Measurements from ENCODE around the gene LEKR1.

LEKR1 gene

DNA sequence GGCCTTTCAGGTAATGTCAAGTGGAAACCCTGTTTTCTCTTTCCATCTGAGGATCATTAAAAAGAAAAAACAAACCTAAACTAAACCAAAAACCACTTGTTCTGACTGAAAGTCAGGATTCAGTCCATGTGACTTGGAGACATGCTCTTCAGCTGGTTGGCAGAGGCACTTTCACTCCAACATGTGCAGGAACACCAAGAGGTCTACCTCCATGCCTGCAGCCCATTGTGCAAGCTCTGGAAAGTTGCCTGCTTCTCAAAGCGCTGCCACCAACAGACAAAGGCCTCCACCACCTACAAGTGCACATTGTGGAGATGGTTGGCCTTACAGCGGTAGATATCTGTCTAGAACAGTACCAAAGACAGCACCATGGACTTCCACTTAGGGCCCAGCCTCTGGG is 161.8 kb downstream of the LEKR1 start:
- DNase-seq = no peak

DNA sequence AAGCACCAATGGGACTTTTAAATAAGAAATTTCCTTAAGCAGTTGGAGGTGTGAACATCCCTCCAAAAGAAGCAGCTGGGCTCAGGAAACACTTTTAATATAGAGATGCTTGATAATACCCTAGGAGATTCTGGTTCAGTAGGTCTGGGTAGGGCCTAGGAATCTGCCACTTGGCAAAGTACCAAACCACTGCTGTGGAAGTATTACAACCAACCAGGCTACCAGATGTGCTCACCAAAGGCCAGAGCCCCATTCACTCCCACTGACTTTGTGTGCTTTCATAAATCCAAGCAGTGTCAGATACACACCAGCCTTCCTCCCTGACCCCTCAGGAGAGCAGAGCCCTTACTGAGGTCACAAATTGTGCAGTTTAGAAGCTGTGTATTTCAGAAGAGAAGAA is 171.2 kb downstream of the LEKR1 start:
- no peak for DNase-seq

GRCh38 chr3:157001221-157001957 is 175.2 kb downstream of the LEKR1 start:
- no peak for DNase-seq

- no peak for DNase-seq
Observed at GRCh38 chr3:157021679-157022078, 195.5 kb downstream of the LEKR1 start.

DNA sequence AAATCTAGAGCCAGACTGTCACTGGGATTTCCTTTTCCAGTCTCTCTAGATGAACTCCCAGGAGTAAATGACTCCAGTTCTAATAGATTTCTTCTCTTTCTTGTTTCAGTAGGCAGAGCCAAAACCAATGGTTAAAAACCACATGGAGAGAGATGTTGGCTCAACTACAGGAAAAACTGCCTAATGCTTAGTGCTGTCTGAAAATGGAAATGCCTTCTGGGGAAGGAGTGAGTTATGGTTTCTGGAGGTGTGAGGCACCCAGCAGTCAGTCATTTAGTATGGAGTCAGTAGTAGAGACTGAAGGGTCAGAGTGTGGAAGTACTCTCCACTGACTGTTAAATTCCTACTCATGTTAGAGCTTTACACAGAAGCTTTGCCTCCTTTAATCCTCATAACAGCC is 197.1 kb downstream of the LEKR1 start:
- peak in 1 of 2 experiments; percentile 53 for DNase-seq

DNA sequence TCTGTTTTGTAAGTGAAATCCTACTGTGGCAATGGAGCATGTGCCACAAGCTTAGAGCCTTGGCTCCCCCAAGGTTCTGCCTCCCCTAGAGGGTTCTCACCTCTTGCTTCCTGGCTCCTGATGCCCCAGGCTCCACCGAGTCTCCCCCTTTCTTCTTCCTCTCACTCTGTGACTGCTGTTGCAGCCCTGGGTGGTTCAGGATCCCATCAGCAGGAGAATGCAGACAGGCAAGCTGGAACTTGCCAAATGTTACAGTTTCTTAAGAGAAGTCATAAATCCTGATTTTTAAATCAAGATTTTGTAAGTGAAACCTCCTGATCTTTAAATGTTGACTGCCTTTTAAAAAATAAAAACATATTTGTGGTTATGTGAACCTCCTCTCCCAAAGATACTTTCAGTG is 199.9 kb downstream of the LEKR1 start:
- no peak for DNase-seq

GRCh38 chr3:157027861-157028745 is 201.9 kb downstream of the LEKR1 start:
- DNase-seq = no peak

DNA sequence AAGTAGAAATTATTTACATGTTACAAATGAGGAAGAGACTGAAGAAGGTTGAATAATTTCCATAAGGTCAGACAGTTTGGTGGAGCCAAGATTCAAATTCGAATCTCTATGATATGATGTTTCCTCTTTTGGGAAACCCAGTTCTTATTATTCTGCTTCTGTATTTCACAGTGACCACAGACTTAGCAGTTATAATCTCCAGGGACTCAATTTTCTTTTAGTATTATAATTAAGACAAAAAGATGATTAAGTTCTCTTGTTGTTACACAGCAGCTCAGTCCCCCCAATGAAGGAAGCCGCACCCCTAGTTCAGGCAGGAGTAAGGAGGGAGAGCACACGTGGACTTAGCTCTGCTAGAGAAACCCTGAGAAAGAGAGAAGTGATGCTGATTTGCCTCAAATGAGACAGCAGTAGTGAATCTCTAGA is 203.2 kb downstream of the LEKR1 start:
- DNase-seq = no peak

GRCh38 chr3:157030712-157031111 is 204.6 kb downstream of the LEKR1 start:
- no peak for DNase-seq

GRCh38 chr3:157033001-157033400 is 206.8 kb downstream of the LEKR1 start:
- no peak for DNase-seq

GRCh38 chr3:157040456-157040855 is 214.3 kb downstream of the LEKR1 start:
- no peak for DNase-seq

DNA sequence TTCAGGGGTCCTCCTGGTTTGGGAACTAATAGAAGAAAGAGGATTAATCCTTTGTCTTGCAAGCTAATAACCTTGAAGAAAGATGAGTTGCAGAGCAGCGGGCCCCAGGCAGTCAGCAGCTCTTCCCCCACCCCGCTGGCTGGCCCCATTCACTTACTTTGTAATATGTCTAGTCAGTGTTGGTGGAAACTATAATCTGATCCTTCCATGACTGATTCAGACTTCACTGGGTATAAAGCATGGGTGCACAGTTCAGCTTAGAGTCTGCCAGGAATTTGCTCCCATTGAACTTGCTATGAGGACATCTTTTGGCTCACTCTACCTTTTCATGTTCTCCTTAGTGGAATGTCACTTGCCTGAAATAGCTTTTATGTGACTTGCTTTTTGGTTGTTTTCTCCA is 216.1 kb downstream of the LEKR1 start:
- no peak for DNase-seq

DNA sequence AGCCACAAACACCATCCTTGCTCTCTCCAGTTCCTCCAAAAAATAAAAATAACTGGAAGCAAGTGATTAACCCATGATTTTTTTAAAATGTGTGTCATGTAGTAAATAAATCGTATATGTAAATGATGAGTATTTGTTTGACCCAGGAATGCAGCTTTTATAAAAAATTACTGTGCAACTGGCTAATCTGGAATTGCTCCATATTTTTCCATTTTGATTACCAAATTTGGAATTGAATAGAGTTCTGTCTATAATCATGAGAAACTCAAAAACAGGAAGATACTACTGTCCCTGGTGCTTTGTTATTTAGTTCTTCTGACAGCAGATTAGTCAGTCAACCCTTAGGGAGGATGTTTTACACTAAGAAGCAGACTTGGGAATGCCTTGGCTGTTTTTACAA is 217.6 kb downstream of the LEKR1 start:
- DNase-seq = no peak

GRCh38 chr3:157045238-157045850 is 219.2 kb downstream of the LEKR1 start:
- no peak for DNase-seq

GRCh38 chr3:157046520-157046919 is 220.4 kb downstream of the LEKR1 start:
- DNase-seq = no peak

DNA sequence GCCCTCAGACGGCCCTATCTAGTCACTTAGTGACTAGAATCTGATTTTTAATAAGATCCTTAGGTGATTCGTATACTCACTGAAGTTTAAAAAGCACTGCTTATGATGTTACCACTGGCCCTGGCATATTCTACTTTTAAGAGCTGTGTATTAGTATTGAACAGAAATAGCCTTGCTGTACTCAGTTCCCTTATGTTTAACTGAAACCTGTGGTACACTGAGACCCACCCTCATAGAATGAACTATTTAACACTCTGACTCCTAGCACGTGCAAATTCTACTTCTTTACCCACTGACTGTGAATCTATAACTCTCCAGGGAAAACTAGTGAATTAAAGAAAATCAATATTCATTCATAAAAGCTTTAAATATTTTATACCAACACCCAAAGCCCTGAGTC is 224.9 kb downstream of the LEKR1 start:
- no peak for DNase-seq

GRCh38 chr3:157051591-157051990 is 225.4 kb downstream of the LEKR1 start:
- DNase-seq = no peak

DNA sequence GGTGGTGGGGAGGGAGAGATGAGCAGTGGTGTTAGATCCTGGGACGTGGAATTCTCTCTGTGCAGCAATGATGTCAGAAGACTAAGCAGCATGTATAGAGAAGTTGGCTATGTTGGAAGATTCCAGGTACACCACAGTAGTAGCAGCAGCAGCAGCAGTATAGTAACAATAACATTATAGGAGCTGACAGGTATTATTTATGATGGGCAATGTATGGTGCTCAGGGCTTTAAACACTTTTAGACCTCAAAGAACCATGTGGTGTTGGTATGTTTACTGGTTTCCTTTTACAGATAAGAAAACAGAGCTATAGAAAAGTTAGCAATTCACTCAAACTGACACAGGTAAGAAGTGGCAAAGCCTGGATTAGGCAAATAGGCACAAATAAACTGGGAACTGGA is 229.9 kb downstream of the LEKR1 start:
- no peak for DNase-seq

DNA sequence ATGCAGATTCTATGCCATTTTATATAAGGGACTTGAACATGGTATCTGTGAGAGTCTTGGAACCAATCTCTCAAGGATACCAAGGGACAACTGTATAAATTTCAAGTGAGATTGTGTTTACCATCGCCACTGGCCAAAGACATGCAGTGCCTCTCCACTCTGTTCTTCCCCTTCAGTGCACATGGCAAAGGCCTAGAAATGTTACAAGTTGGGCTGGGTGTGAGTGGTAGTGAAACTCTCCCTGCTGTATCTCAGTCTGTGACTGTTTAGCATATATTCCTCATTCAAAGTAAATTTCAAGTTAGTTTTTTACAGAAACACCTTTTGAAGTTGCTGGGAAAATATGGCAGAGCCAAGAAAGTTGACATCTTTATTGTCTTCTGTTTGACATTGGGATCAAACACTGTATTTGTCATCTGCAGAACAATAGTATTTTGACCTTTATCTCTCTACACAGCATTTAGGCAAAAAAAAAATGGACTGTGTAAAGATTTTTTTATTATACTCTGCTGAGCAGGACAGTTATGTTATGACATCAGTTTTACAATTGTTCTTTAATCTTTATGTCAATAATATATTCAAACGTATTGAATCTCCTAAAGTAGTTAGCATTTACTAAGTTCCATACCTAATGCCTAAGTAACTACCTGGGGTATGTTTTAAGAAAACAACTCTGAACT is 232.4 kb downstream of the LEKR1 start:
- DNase-seq = no peak

GRCh38 chr3:157059181-157059580 is 233.0 kb downstream of the LEKR1 start:
- no peak for DNase-seq

- no peak for DNase-seq
Observed at GRCh38 chr3:157059661-157060060, 233.5 kb downstream of the LEKR1 start.

- peak in 1 of 2 experiments; percentile 65 for DNase-seq
Observed at GRCh38 chr3:157061265-157061664, 235.1 kb downstream of the LEKR1 start.

- no peak for DNase-seq
Observed at GRCh38 chr3:157063469-157063868, 237.3 kb downstream of the LEKR1 start.

All from NCI-H524 (cell line).